CD8-positive, alpha-beta memory T cell (primary cell): ENCODE results near the gene KRTAP9-6. TPM values are rescaled to one million over a fixed set of nuclear protein-coding genes. Genes with fewer than 3 reads are reported as not detected.
A peak's percentile ranks its signal among the peaks of the same experiment; 100 is the strongest.
"Not testable (repeated sequence)": the region's sequence is repeated elsewhere in the genome, so short reads cannot be mapped to it uniquely, and the experiment has no call there.

Experiments
- CTCF ChIA-PET: fragments of 350-600 bp; sonication (Branson Sonifier 250); formaldehyde crosslinking; loops from one replicate; lab custom pipeline; 2021; ENCODE audit warnings: antibody characterized with exemption; lab: Charles Lee
- POLR2A ChIA-PET: fragments of 350-600 bp; sonication (Branson Sonifier 250); formaldehyde crosslinking; loops from one replicate; lab custom pipeline; 2021; ENCODE audit warnings: antibody characterized with exemption; lab: Charles Lee
- DNase-seq, 5 donors: peaks; one replicate each; pipeline versions ENCODE4 v3.0.0 to v3.0.0-alpha.2; 2020 to 2022; ENCODE audit warnings: mixed read lengths in 1 of 5
- H3K27ac ChIP-seq: one replicate; pipeline ENCODE4 v1.7.0; 2013; ENCODE audit warnings: low read depth, mild to moderate bottlenecking, low read length, moderate library complexity
- H3K27me3 ChIP-seq: 2 replicates; pipeline ENCODE4 v1.7.0; 2013; ENCODE audit warnings: low read length, mild to moderate bottlenecking; ENCODE audit not compliant: insufficient read depth, poor library complexity, severe bottlenecking
- H3K36me3 ChIP-seq: 2 replicates; pipeline ENCODE4 v1.7.0; 2013; ENCODE audit warnings: mild to moderate bottlenecking, low read length, moderate library complexity; ENCODE audit not compliant: insufficient read depth
- H3K4me1 ChIP-seq: 2 replicates; pipeline ENCODE4 v1.7.0; 2013; ENCODE audit warnings: mild to moderate bottlenecking, low read length, moderate library complexity; ENCODE audit not compliant: insufficient read depth
- H3K4me3 ChIP-seq: 2 replicates; pipeline ENCODE4 v1.7.0; 2013; ENCODE audit warnings: mild to moderate bottlenecking, low read length
- H3K9me3 ChIP-seq: 2 replicates; pipeline ENCODE4 v1.7.0; 2013; ENCODE audit warnings: mild to moderate bottlenecking, low read length
- H3K27ac Mint-ChIP-seq, 8 donors: one replicate each; pipeline ENCODE4 v1.8.0; 2020 to 2021; ENCODE audit warnings: mixed read lengths in 8 of 8, mild to moderate bottlenecking in 6 of 8, inconsistent platforms in 3 of 8, moderate library complexity in 3 of 8
- H3K27me3 Mint-ChIP-seq, 2 donors: one replicate each; pipeline ENCODE4 v1.8.0; 2020 to 2021; ENCODE audit warnings: mixed read lengths in 2 of 2, mild to moderate bottlenecking in 1 of 2, moderate library complexity in 1 of 2
- H3K36me3 Mint-ChIP-seq, 3 donors: one replicate each; pipeline ENCODE4 v1.8.0; 2020 to 2021; ENCODE audit warnings: mixed read lengths in 3 of 3, inconsistent platforms in 1 of 3, mild to moderate bottlenecking in 1 of 3
- H3K4me1 Mint-ChIP-seq, 3 donors: one replicate each; pipeline ENCODE4 v1.8.0; 2020 to 2021; ENCODE audit warnings: mixed read lengths in 3 of 3, inconsistent platforms in 1 of 3, mild to moderate bottlenecking in 1 of 3
- H3K4me3 Mint-ChIP-seq, 7 donors: one replicate each; pipeline ENCODE4 v1.8.0; 2020 to 2021; ENCODE audit warnings: mixed read lengths in 7 of 7, mild to moderate bottlenecking in 6 of 7, moderate library complexity in 4 of 7, inconsistent platforms in 2 of 7
- H3K9me3 Mint-ChIP-seq, 5 donors: one replicate each; pipeline ENCODE4 v1.8.0; 2020 to 2022; ENCODE audit warnings: mixed read lengths in 5 of 5, mild to moderate bottlenecking in 3 of 5, moderate library complexity in 2 of 5, inconsistent platforms in 1 of 5
- polyA plus RNA-seq: library from polyadenylated mRNA; unstranded; fragments of 300-500 nt; fragmentation: Illumina TruSeq; gene quantifications from one replicate; pipeline ENCODE4 v1.2.3, GENCODE V29; 2021
- total RNA-seq, 2 experiments: library from RNA; stranded (reverse); gene quantifications; one replicate each; pipeline ENCODE4 v1.2.3, GENCODE V29; 2021

Gene KRTAP9-6
- total and polyA plus RNA-seq, 3 experiments from 2014 or later = not detected

GRCh38 chr17:41237116-41237515 is 28.1 kb upstream of the KRTAP9-6 start:
- H3K27ac ChIP-seq, H3K9me3 ChIP-seq, H3K4me1 ChIP-seq, H3K36me3 ChIP-seq, DNase-seq, H3K4me1 Mint-ChIP-seq, H3K27ac Mint-ChIP-seq, H3K36me3 Mint-ChIP-seq, H3K4me3 ChIP-seq, H3K4me3 Mint-ChIP-seq, CTCF ChIA-PET, POLR2A ChIA-PET, H3K9me3 Mint-ChIP-seq, H3K27me3 ChIP-seq: not testable (repeated sequence)
- peaks cover 20 to 61% of the 10 kb centered on the region in 2 donors for H3K27me3 Mint-ChIP-seq

DNA sequence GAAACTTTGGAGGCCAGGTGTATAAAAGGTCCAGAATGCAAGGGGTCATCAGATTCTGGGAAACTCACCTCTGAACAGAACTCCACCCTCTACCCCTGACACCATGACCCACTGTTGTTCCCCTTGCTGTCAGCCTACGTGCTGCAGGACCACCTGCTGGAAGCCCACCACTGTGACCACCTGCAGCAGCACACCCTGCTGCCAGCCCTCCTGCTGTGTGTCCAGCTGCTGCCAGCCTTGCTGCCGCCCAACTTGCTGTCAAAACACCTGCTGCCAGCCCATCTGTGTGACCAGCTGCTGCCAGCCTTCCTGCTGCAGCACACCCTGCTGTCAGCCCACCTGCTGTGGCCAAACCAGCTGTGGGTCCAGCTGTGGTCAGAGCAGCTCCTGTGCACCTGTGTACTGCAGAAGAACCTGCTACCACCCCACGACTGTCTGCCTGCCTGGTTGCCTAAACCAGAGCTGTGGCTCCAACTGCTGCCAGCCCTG is 27.2 kb upstream of the KRTAP9-6 start, which contains the start of gene KRTAP9-8:
TSS of gene KRTAP9-8 (plus strand) at position 51 of the 489 bp plus-strand sequence. CDS start at position 104, 53 bp downstream.
- H3K27me3 ChIP-seq, H3K36me3 ChIP-seq, H3K27ac Mint-ChIP-seq, H3K4me3 ChIP-seq, H3K4me3 Mint-ChIP-seq, CTCF ChIA-PET, DNase-seq, H3K4me1 Mint-ChIP-seq, H3K27ac ChIP-seq, H3K9me3 ChIP-seq, H3K36me3 Mint-ChIP-seq, POLR2A ChIA-PET, H3K4me1 ChIP-seq, H3K9me3 Mint-ChIP-seq: not testable (repeated sequence)
- peaks cover 17 to 64% of the 10 kb centered on the region in 2 donors for H3K27me3 Mint-ChIP-seq

DNA sequence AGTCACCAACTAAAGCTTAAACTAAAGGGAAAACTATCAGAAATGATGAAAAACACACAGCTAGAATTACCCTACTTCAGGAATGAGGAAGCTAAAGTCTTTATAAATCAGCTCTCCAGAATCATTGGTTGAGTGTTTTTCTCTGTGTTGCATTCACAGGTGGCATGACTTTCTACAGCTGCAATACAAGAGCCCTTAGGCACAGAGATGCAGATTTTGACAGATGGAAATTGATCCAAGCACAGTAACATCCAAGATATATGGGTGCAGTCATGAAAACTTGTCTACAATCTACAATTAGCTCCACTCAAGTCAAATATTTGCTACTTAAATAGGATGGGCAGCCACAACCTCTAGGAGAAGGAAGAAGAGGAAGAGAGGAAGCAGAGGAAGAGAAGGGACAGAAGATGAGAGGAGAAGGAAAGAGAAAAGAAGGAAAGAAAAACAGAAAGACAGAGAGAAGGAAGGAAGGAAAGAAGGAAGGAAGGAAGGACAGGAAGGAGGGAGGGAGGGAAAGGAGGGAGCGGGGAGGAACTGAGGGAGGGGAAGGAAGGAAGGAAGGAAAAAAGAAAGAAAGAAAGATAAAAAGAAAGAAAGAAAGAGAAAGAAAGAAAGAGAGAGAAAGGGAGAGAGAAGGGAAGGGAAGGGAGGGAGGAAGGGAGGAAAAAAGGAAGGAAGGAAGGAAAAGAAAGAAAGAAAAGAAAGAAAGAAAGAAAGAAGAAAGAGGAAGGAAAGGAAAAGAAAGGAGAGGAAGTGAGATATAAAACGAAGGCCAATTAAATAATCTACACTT is 18.0 kb upstream of the KRTAP9-6 start:
- H3K27me3 ChIP-seq, H3K9me3 Mint-ChIP-seq, H3K4me3 Mint-ChIP-seq, CTCF ChIA-PET, DNase-seq, H3K9me3 ChIP-seq, POLR2A ChIA-PET, H3K36me3 Mint-ChIP-seq, H3K4me3 ChIP-seq, H3K27ac Mint-ChIP-seq, H3K36me3 ChIP-seq, H3K4me1 Mint-ChIP-seq, H3K27ac ChIP-seq, H3K4me1 ChIP-seq: not testable (repeated sequence)
- peaks cover 5 to 37% of the 10 kb centered on the region in 2 donors for H3K27me3 Mint-ChIP-seq

DNA sequence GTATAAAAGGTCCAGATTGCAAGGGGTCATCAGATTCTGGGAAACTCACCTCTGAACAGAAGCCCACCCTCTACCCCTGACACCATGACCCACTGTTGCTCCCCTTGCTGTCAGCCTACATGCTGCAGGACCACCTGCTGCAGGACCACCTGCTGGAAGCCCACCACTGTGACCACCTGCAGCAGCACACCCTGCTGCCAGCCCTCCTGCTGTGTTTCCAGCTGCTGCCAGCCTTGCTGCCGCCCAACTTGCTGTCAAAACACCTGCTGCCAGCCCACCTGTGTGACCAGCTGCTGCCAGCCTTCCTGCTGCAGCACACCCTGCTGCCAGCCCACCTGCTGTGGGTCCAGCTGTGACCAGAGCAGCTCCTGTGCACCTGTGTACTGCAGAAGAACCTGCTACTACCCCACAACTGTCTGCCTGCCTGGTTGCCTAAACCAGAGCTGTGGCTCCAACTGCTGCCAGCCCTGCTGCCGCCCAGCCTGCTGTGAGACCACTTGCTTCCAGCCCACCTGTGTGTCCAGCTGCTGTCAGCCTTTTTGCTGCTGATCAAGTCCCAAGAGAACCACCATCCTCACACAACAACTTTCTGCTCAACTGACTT is 15.4 kb upstream of the KRTAP9-6 start, which contains the start of gene KRTAP9-4:
TSS of gene KRTAP9-4 (plus strand) at position 51 of the 604 bp plus-strand sequence. CDS start at position 85, 34 bp downstream.
- H3K9me3 ChIP-seq, POLR2A ChIA-PET, H3K36me3 Mint-ChIP-seq, DNase-seq, H3K4me3 ChIP-seq, CTCF ChIA-PET, H3K27ac ChIP-seq, H3K4me1 Mint-ChIP-seq, H3K9me3 Mint-ChIP-seq, H3K27me3 ChIP-seq, H3K4me3 Mint-ChIP-seq, H3K36me3 ChIP-seq, H3K4me1 ChIP-seq: not testable (repeated sequence)
- Mint-ChIP-seq H3K27ac (peak within 1 kb of the TSS in 1 of 8 donors; percentile 26), H3K27me3 (peaks cover 4 to 36% of the 10 kb centered on the region in 2 donors)

- no peaks in the 10 kb centered on the region for H3K9me3 Mint-ChIP-seq
Measured at GRCh38 chr17:41251261-41251660, 13.9 kb upstream of the KRTAP9-6 start.

DNA sequence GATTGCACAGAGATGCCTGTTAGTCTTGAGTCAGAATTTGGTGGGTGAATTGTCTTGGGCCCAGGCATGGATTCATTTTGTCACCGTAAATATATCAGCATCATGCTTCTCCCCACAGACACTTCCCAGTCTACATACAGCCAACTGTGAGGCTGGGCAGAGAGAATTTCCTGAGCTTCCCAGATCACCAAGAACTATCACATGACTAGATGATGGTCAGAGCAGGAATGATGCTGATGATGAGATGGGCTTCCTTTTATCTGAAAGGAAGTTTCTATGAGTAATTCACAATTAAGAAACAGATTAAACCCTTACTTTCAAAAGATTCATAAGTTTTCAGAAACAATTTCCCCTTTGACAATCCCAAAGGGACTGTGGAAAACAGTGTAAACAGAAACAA is 10.3 kb upstream of the KRTAP9-6 start:
- H3K4me1 Mint-ChIP-seq = no peaks in the 10 kb centered on the region
- H3K27ac Mint-ChIP-seq = no peak overlapping the region
- H3K36me3 ChIP-seq = no peaks in the 10 kb centered on the region
- no peak for DNase-seq
- no peaks in the 10 kb centered on the region for H3K36me3 Mint-ChIP-seq
- H3K27me3 ChIP-seq = no peaks in the 10 kb centered on the region
- no peaks in the 10 kb centered on the region for H3K4me1 ChIP-seq
- CTCF ChIA-PET = no interaction called here
- H3K4me3 ChIP-seq = no peak overlapping the region
- H3K27ac ChIP-seq = no peak overlapping the region
- no peaks in the 10 kb centered on the region for H3K9me3 Mint-ChIP-seq
- no peak overlapping the region for H3K4me3 Mint-ChIP-seq
- POLR2A ChIA-PET = no interaction called here
- H3K9me3 ChIP-seq = no peaks in the 10 kb centered on the region
- H3K27me3 Mint-ChIP-seq = peaks cover 12 to 67% of the 10 kb centered on the region in 2 donors

More at GRCh38 chr17:41251261-41251660, 13.9 kb upstream of the KRTAP9-6 start:
- no peak overlapping the region for H3K27ac ChIP-seq
- H3K4me3 ChIP-seq = no peak overlapping the region
- Mint-ChIP-seq H3K4me1 (no peaks in the 10 kb centered on the region), H3K36me3 (no peaks in the 10 kb centered on the region), H3K27me3 (peaks cover 4 to 42% of the 10 kb centered on the region in 2 donors), H3K4me3 (no peak overlapping the region), H3K27ac (no peak overlapping the region)
- no peaks in the 10 kb centered on the region for H3K27me3 ChIP-seq
- ChIA-PET POLR2A (no interaction called here), CTCF (interaction anchor here (1.4 kb wide), 1 partner anchor 10 kb away, joined by 6 read pairs; no protein-coding TSS in a partner anchor)
- H3K4me1 ChIP-seq = no peaks in the 10 kb centered on the region
- DNase-seq = no peak
- H3K36me3 ChIP-seq = no peaks in the 10 kb centered on the region
- no peaks in the 10 kb centered on the region for H3K9me3 ChIP-seq

- H3K4me3 ChIP-seq, CTCF ChIA-PET, POLR2A ChIA-PET, H3K4me1 ChIP-seq, H3K36me3 ChIP-seq, H3K4me3 Mint-ChIP-seq, H3K4me1 Mint-ChIP-seq, H3K36me3 Mint-ChIP-seq, H3K27me3 ChIP-seq, H3K9me3 Mint-ChIP-seq, H3K9me3 ChIP-seq, DNase-seq, H3K27ac ChIP-seq: not testable (repeated sequence)
- Mint-ChIP-seq H3K27ac (peak within 1 kb of the TSS in 1 of 8 donors; percentile 48), H3K27me3 (peaks cover 18 to 67% of the 10 kb centered on the region in 2 donors)
Measured at GRCh38 chr17:41255381-41256290, 9.5 kb upstream of the KRTAP9-6 start, which contains the start of gene KRTAP9-9. Gene KRTAP9-9 (plus strand): TSS chr17:41255384.
